ENCODE results near the gene SLITRK6.
A peak's percentile ranks its signal among the peaks of the same experiment; 100 is the strongest.

DNA sequence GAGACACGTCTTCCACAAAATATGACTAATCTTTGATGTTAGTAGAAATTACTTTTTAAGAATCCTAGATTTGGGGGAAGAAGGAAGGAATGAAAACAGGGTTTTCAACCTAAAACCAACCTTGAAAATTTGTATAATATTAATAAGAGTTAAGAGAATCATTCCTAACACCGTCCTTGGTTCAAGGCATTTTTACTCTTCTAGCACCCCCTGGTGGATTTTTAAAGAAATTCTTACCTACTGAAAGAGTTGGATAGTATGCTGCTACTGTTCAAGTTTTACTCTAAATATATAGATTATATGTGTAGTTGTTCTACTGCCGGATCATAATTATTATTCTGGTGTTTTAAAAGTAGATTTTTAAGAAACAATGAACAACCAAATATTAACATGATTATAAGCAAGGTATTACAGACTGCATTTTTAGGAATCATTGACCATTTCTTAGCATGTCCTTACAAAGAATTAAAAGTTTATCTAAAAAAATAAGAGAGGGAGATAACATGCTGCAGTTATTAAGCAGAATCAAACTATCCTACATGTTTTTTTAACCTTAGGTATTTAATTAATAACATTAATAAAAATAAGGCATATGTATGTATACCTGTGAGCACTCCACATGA is 7.4 kb upstream of the SLITRK6 start:
- TF ChIP-seq, protein P1, sequence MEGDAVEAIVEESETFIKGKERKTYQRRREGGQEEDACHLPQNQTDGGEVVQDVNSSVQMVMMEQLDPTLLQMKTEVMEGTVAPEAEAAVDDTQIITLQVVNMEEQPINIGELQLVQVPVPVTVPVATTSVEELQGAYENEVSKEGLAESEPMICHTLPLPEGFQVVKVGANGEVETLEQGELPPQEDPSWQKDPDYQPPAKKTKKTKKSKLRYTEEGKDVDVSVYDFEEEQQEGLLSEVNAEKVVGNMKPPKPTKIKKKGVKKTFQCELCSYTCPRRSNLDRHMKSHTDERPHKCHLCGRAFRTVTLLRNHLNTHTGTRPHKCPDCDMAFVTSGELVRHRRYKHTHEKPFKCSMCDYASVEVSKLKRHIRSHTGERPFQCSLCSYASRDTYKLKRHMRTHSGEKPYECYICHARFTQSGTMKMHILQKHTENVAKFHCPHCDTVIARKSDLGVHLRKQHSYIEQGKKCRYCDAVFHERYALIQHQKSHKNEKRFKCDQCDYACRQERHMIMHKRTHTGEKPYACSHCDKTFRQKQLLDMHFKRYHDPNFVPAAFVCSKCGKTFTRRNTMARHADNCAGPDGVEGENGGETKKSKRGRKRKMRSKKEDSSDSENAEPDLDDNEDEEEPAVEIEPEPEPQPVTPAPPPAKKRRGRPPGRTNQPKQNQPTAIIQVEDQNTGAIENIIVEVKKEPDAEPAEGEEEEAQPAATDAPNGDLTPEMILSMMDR (conservative IDR thresholded peaks at IDR 0.05; ENCODE audit: low read depth, low read length), result peak; percentile 71
- no peak for TF ChIP-seq EZH2 (IDR thresholded peaks at IDR 0.05; ENCODE audit: borderline replicate concordance, low read depth, low read length, poor library complexity, severe bottlenecking)

All from A673 (cell line).